HepG2 (cell line): ENCODE results near the gene INAFM2. TPM values are rescaled to one million over a fixed set of nuclear protein-coding genes. Genes with fewer than 3 reads are reported as not detected.

ENCODE experiments used
- ARID3A ChIP-seq: IDR thresholded peaks from 2 replicates; pipeline ENCODE4 v1.6.1; 2012; ENCODE audit warnings: low read depth, low read length, improper control_type of control experiment
- KDM5A ChIP-seq: fragments of 200-600 bp; sonication (generic); IDR thresholded peaks from 2 replicates; pipeline ENCODE4 v1.7.0; 2018; ENCODE audit warnings: antibody characterized with exemption, mild to moderate bottlenecking, low read length, borderline replicate concordance
- NFAT5 ChIP-seq: sonication (generic); formaldehyde crosslinking; IDR thresholded peaks from 2 replicates; pipeline ENCODE4 v1.4.0; 2020; ENCODE audit warnings: missing genetic modification reagents
- RBAK ChIP-seq: sonication (generic); formaldehyde crosslinking; IDR thresholded peaks from 2 replicates; pipeline ENCODE4 v1.5.1; 2020; ENCODE audit warnings: mild to moderate bottlenecking, missing genetic modification reagents
- YEATS4 ChIP-seq: sonication (generic); formaldehyde crosslinking; IDR thresholded peaks from 2 replicates; pipeline ENCODE4 v1.4.0; 2020; ENCODE audit warnings: missing genetic modification reagents, borderline replicate concordance
- ZNF737 ChIP-seq: sonication (generic); formaldehyde crosslinking; IDR thresholded peaks from 2 replicates; pipeline ENCODE4 v1.5.0; 2020; ENCODE audit warnings: missing genetic modification reagents, mild to moderate bottlenecking, borderline replicate concordance
- polyA plus RNA-seq, 8 experiments: library from polyadenylated mRNA; depleted of rRNA in 3 of 8; stranded (reverse) in 7 of 8; unstranded in 1 of 8; fragments of >200 nt; fragmentation: Illumina TruSeq in 4 of 8; extraction: Trizol in 4 of 8; gene quantifications; 2 replicates each; pipeline versions ENCODE4 v1.2.1 to v1.2.3, GENCODE V29; 2011 to 2016; ENCODE audit warnings: low read depth in 4 of 8, missing spikeins in 1 of 8, mixed read lengths in 1 of 8; ENCODE audit not compliant: insufficient read depth in 1 of 8
- total RNA-seq, 5 experiments: library from RNA; depleted of rRNA; stranded (reverse); fragments of >200 nt; fragmentation: Illumina TruSeq; extraction: Trizol; gene quantifications; 2 replicates each; pipeline ENCODE4 v1.2.3, GENCODE V29; 2016; ENCODE audit warnings: low read depth in 1 of 5

Gene INAFM2
- total and polyA plus RNA-seq, 2 of the 13 experiments (the other 11 are each of a cell fraction or from before 2014, with no cell fraction given) = 5.5 to 6.5 TPM

- TF ChIP-seq NFAT5 (CRISPR knock-in tag) (no peak), ARID3A (no peak), RBAK (CRISPR knock-in tag) (no peak), KDM5A (no peak), YEATS4 (no peak), ZNF737 (CRISPR knock-in tag) (no peak)
Observed at GRCh38 chr15:40293006-40293405, 30.5 kb upstream of the INAFM2 start (continued).
